Prostate gland (tissue), 2 donors: Measurements from ENCODE around the gene PES1. TPM values are rescaled to one million over a fixed set of nuclear protein-coding genes. Genes with fewer than 3 reads are reported as not detected.
A peak's percentile ranks its signal among the peaks of the same experiment; 100 is the strongest.
"Not testable (repeated sequence)": the region's sequence is repeated elsewhere in the genome, so short reads cannot be mapped to it uniquely, and the experiment has no call there.

Experiments used
- DNase-seq: peaks from one replicate; pipeline ENCODE4 v3.0.0-alpha.2; 2019; ENCODE audit warnings: low spot score
- H3K27ac ChIP-seq, 2 donors: fragments of 200-600 bp; sonication (generic); 2 replicates each; pipeline ENCODE4 v1.5.1; 2017 to 2019
- H3K27me3 ChIP-seq: fragments of 200-600 bp; sonication (generic); replicated peaks from 2 replicates; pipeline ENCODE4 v1.5.1; 2019; ENCODE audit not compliant: insufficient read depth
- H3K36me3 ChIP-seq, 2 donors: fragments of 200-600 bp; sonication (generic); 1 replicate in 1 of 2; 2 replicates in 1 of 2; pipeline versions ENCODE4 v1.5.1 to v1.8.1; 2017 to 2019
- H3K4me1 ChIP-seq: fragments of 200-600 bp; sonication (generic); replicated peaks from 2 replicates; pipeline ENCODE4 v1.5.1; 2019
- H3K4me3 ChIP-seq, 2 donors: fragments of 200-600 bp; sonication (generic); 2 replicates each; pipeline ENCODE4 v1.5.1; 2017 to 2019
- H3K9me3 ChIP-seq: fragments of 200-600 bp; sonication (generic); 2 replicates; pipeline ENCODE4 v1.5.1; 2017
- CTCF ChIP-seq, 4 experiments: fragments of 200-600 bp in 2 of 4; fragments of 450-650 bp in 2 of 4; sonication (generic) in 2 of 4; IDR thresholded peaks; 1 replicate in 3 of 4; 2 replicates in 1 of 4; pipeline ENCODE4 v1.5.1; 2016 to 2019; ENCODE audit warnings: antibody characterized with exemption in 4 of 4, mild to moderate bottlenecking in 2 of 4, moderate library complexity in 2 of 4
- POLR2A ChIP-seq: fragments of 450-650 bp; IDR thresholded peaks from one replicate; pipeline ENCODE4 v1.6.1; 2016; ENCODE audit warnings: antibody characterized with exemption, mild to moderate bottlenecking
- POLR2AphosphoS5 ChIP-seq: sonication (generic); formaldehyde crosslinking; IDR thresholded peaks from one replicate; pipeline ENCODE4 v1.6.1; 2017; ENCODE audit warnings: antibody characterized with exemption
- WGBS: methylation state at CpG from one replicate; pipeline ENCODE4 v1.1.5; 2018; 5-methylcytosine and 5-hydroxymethylcytosine counted together
- intact Hi-C: fragments of 100-400 bp; cut with DNase I; formaldehyde crosslinking; loops from one replicate; pipeline ENCODE4 v1.14.2; 2022
- total RNA-seq, 2 donors: library from RNA; depleted of rRNA; stranded (reverse); fragments of >200 nt; gene quantifications; one replicate each; pipeline ENCODE4 v1.1.0, GENCODE V29; 2016

Gene PES1
- total RNA-seq, 2 donors from 2014 or later, result 41.1 to 79.5 TPM

- H3K4me3 ChIP-seq, result no peak overlapping the region
- DNase-seq, result no peak
- intact Hi-C loops, result no loop called here
- H3K27ac ChIP-seq, result no peak overlapping the region
- no peaks in the 10 kb centered on the region for H3K9me3 ChIP-seq
- 92% methylated on average over 4 of the region's 4 CpGs for WGBS
- no peaks in the 10 kb centered on the region for H3K36me3 ChIP-seq
- no peaks in the 10 kb centered on the region for H3K4me1 ChIP-seq
- no peaks in the 10 kb centered on the region for H3K27me3 ChIP-seq
- no peak for TF ChIP-seq POLR2AphosphoS5
- no peak for TF ChIP-seq CTCF (IDR thresholded peaks at IDR 0.05)
- no peak for TF ChIP-seq POLR2A
Measured at GRCh38 chr22:30547188-30547587, 44.5 kb downstream of the PES1 start.

- Histone ChIP-seq H3K27me3 (no peaks in the 10 kb centered on the region), H3K27ac (no peak within 1 kb of the TSS), H3K36me3 (no peaks in the 10 kb centered on the region), H3K4me3 (no peak within 1 kb of the TSS), H3K9me3 (no peaks in the 10 kb centered on the region), H3K4me1 (no peaks in the 10 kb centered on the region)
- no peak for TF ChIP-seq POLR2A
- TF ChIP-seq POLR2AphosphoS5, result no peak
- TF ChIP-seq CTCF (IDR thresholded peaks at IDR 0.05), result no peak
- 97% methylated on average over 7 of the region's 7 CpGs for WGBS
- intact Hi-C loops, result no loop called here
- no peak for DNase-seq
Measured at GRCh38 chr22:30546616-30547015, 45.1 kb downstream of the PES1 start, which contains the start of gene SEC14L6. Gene SEC14L6, minus strand, starts transcription at chr22:30546741. Its CDS starts 59 bp downstream, at chr22:30546682.

- peak overlapping the region in 1 of 2 donors; percentile 27 for H3K4me3 ChIP-seq
- no peak for DNase-seq
- H3K27me3 ChIP-seq, result no peaks in the 10 kb centered on the region
- intact Hi-C loops, result no loop called here
- no peaks in the 10 kb centered on the region for H3K4me1 ChIP-seq
- no peaks in the 10 kb centered on the region for H3K36me3 ChIP-seq
- no peak overlapping the region for H3K27ac ChIP-seq
- 82% methylated on average over 12 of the region's 12 CpGs for WGBS
- H3K9me3 ChIP-seq, result no peaks in the 10 kb centered on the region
- TF ChIP-seq CTCF (IDR thresholded peaks at IDR 0.05) (no peak), POLR2AphosphoS5 (no peak), POLR2A (no peak)
Measured at GRCh38 chr22:30542811-30543188, 48.9 kb downstream of the PES1 start.

GRCh38 chr22:30541961-30542810 is 49.5 kb downstream of the PES1 start:
- 6% methylated on average over 45 of the region's 64 CpGs for WGBS
- TF ChIP-seq CTCF (IDR thresholded peaks at IDR 0.05), result no peak
- no peak for TF ChIP-seq POLR2A
- no peak for TF ChIP-seq POLR2AphosphoS5

GRCh38 chr22:30541511-30541910 is 50.2 kb downstream of the PES1 start:
- peak overlapping the region in 1 of 2 donors; percentile 28 for H3K4me3 ChIP-seq
- H3K36me3 ChIP-seq, DNase-seq, H3K27me3 ChIP-seq, intact Hi-C loops, H3K9me3 ChIP-seq, H3K27ac ChIP-seq, H3K4me1 ChIP-seq: not testable (repeated sequence)
- WGBS, result 82% methylated on average over 3 of the region's 3 CpGs

More at GRCh38 chr22:30541961-30542810, 49.5 kb downstream of the PES1 start:
- peak overlapping the region in 1 of 2 donors; percentile 22 for H3K27ac ChIP-seq
- H3K4me1 ChIP-seq, result no peaks in the 10 kb centered on the region
- intact Hi-C loops, result no loop called here
- no peaks in the 10 kb centered on the region for H3K36me3 ChIP-seq
- peak overlapping the region; percentile 27 to 28 for H3K4me3 ChIP-seq
- DNase-seq, result no peak
- no peaks in the 10 kb centered on the region for H3K9me3 ChIP-seq
- no peaks in the 10 kb centered on the region for H3K27me3 ChIP-seq
